ENCODE results near the gene PAX6.

Gene PAX6

DNA sequence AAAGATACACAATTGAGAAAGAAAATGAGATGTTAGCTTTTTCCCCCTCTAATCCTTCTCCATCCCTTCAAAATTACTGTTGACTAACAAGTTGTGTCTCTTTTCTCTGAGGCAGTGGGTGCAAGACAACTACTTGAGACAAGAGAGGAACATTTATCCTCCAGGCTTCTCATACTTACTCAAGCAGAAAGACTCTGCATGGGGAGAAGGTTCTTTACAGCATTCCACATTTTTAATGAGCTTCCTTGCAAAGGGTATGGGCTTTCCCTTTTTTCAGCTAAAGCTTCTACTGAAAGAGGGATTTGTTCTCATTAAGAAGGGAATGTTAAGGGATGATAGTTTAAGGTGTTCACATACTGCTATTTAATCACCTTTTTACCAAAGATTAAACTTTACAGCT, 47.8 kb downstream of the PAX6 start:
- peak; percentile 84 for DNase-seq (ENCODE audit: low spot score)

DNA sequence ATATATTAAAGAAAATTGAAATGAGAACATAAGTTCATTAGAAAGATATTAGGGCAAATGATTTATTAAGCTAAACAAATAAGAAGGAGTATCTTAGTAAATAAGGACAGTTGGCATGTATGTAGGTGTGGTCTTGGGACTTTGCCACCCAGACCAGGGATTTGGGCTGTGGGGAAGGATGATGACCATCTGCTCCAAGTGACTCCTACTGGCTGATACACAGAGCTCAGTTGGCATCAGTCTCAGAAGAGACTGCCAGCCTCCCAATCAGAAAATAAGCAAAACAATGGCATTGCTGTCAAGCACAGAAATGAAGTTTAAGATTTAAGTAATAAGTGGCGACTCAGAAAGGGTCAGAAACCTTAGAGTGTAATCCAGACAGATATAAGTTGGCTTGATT, 49.5 kb downstream of the PAX6 start:
- peak overlapping the region; percentile 31 for H3K18ac ChIP-seq (ENCODE audit: low read length)
- H2BK5ac ChIP-seq (ENCODE audit: low read length), result no peak overlapping the region
- H3K9ac ChIP-seq (ENCODE audit: low read depth, low read length, poor library complexity), result no peak overlapping the region
- H2AK5ac ChIP-seq (ENCODE audit: low read depth, low read length), result no peak overlapping the region
- no peak overlapping the region for H3K4ac ChIP-seq (ENCODE audit: low read length)
- DNase-seq (ENCODE audit: low spot score), result no peak
- H2BK120ac ChIP-seq (ENCODE audit: low read depth, low read length), result no peak overlapping the region
- peak overlapping the region; percentile 15 for H3K27ac ChIP-seq (replicated peaks; ENCODE audit: low read length)
- H2BK15ac ChIP-seq (ENCODE audit: low read length), result no peak overlapping the region
- no peak overlapping the region for H3K4me3 ChIP-seq (ENCODE audit: low read length in 2 of 2)
- H4K91ac ChIP-seq (ENCODE audit: low read depth, low read length, poor library complexity), result no peak overlapping the region
- H3K14ac ChIP-seq (ENCODE audit: low read length), result no peak overlapping the region
- no peak overlapping the region for H4K8ac ChIP-seq (ENCODE audit: low read depth, low read length)
- H2AFZ ChIP-seq (ENCODE audit: low read length), result no peak overlapping the region
- no peak overlapping the region for H3K4me2 ChIP-seq (ENCODE audit: insufficient read depth, low read length, poor library complexity, severe bottlenecking)
- H3K79me1 ChIP-seq (ENCODE audit: low read depth, low read length), result no peaks in the 10 kb centered on the region
- WGBS, 2 donors (ENCODE audit: extremely low coverage in 2 of 2, insufficient read length in 2 of 2, insufficient replicate concordance in 1 of 2), result no CpG with 5 or more reads among the region's 1 CpG
- H3K23ac ChIP-seq (ENCODE audit: low read depth, low read length, poor library complexity), result no peak overlapping the region
- no peaks in the 10 kb centered on the region for H3K36me3 ChIP-seq (replicated peaks in 1 of 2; ENCODE audit: control insufficient read depth in 2 of 2, insufficient read depth in 2 of 2, low read length in 2 of 2)
- peaks cover 9 to 21% of the 10 kb centered on the region in 2 donors for H3K4me1 ChIP-seq (ENCODE audit: control insufficient read depth in 2 of 2, insufficient read depth in 1 of 2, low read depth in 1 of 2, low read length in 2 of 2)
- no peaks in the 10 kb centered on the region for H3K9me3 ChIP-seq (replicated peaks in 1 of 2; ENCODE audit: control insufficient read depth in 2 of 2, insufficient read depth in 1 of 2, low read depth in 1 of 2, low read length in 2 of 2)
- no peaks in the 10 kb centered on the region for H3K27me3 ChIP-seq (ENCODE audit: control insufficient read depth in 3 of 3, insufficient read depth in 3 of 3, low read depth in 1 of 3, low read length in 3 of 3)
- H2BK12ac ChIP-seq (ENCODE audit: low read length), result peak overlapping the region; percentile 7

More for the DNA sequence above, 47.8 kb downstream of the PAX6 start:
- Histone ChIP-seq H2BK120ac (ENCODE audit: low read depth, low read length) (no peak overlapping the region), H3K4me3 (ENCODE audit: low read length in 2 of 2) (no peak overlapping the region), H3K36me3 (replicated peaks in 1 of 2; ENCODE audit: control insufficient read depth in 2 of 2, insufficient read depth in 2 of 2, low read length in 2 of 2) (no peaks in the 10 kb centered on the region), H3K9me3 (replicated peaks in 1 of 2; ENCODE audit: control insufficient read depth in 2 of 2, insufficient read depth in 1 of 2, low read depth in 1 of 2, low read length in 2 of 2) (no peaks in the 10 kb centered on the region), H3K4ac (ENCODE audit: low read length) (no peak overlapping the region), H3K27me3 (ENCODE audit: control insufficient read depth in 3 of 3, insufficient read depth in 3 of 3, low read depth in 1 of 3, low read length in 3 of 3) (no peaks in the 10 kb centered on the region), H3K9ac (ENCODE audit: low read depth, low read length, poor library complexity) (no peak overlapping the region), H3K18ac (ENCODE audit: low read length) (no peak overlapping the region), H4K91ac (ENCODE audit: low read depth, low read length, poor library complexity) (no peak overlapping the region), H3K4me1 (ENCODE audit: control insufficient read depth in 2 of 2, insufficient read depth in 1 of 2, low read depth in 1 of 2, low read length in 2 of 2) (peaks cover 6 to 21% of the 10 kb centered on the region in 2 donors), H3K23ac (ENCODE audit: low read depth, low read length, poor library complexity) (no peak overlapping the region), H3K27ac (replicated peaks; ENCODE audit: low read length) (no peak overlapping the region), H3K14ac (ENCODE audit: low read length) (no peak overlapping the region), H3K4me2 (ENCODE audit: insufficient read depth, low read length, poor library complexity, severe bottlenecking) (no peak overlapping the region), H3K79me1 (ENCODE audit: low read depth, low read length) (no peaks in the 10 kb centered on the region), H2BK12ac (ENCODE audit: low read length) (no peak overlapping the region), H2AFZ (ENCODE audit: low read length) (peak overlapping the region; percentile 16), H2AK5ac (ENCODE audit: low read depth, low read length) (no peak overlapping the region), H2BK15ac (ENCODE audit: low read length) (no peak overlapping the region), H4K8ac (ENCODE audit: low read depth, low read length) (no peak overlapping the region), H2BK5ac (ENCODE audit: low read length) (no peak overlapping the region)

DNA sequence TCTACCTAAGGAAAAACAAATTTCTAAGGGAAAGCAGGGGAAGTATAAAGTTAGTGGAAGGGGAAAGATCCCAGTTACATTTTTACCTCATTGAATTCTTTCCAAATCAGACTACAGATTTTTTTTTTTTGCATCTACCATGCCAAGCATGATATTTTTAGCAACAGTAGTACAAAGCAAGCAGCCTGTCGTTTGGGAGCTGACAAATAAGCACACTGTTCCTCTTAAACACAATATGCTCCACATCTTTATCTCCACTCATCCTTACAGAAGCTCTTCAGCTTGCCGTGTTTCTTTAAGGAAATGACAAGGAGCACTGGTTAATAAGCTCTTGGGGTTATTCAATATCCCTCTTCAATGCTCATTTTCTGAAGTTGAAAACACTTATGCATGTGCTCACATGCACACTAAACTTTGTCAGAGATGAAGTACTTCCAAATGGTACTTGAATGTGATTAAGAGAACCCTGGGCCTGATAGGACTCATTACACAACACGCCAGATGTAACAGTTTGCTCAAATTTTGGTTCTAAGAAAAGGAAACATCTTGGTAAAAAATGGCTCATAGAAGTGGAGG, 53.8 kb downstream of the PAX6 start:
- Histone ChIP-seq H2BK120ac (ENCODE audit: low read depth, low read length) (no peak overlapping the region), H3K27me3 (ENCODE audit: control insufficient read depth in 3 of 3, insufficient read depth in 3 of 3, low read depth in 1 of 3, low read length in 3 of 3) (no peaks in the 10 kb centered on the region), H3K14ac (ENCODE audit: low read length) (no peak overlapping the region), H3K4me2 (ENCODE audit: insufficient read depth, low read length, poor library complexity, severe bottlenecking) (no peak overlapping the region), H3K27ac (replicated peaks; ENCODE audit: low read length) (peak overlapping the region; percentile 21), H3K36me3 (replicated peaks in 1 of 2; ENCODE audit: control insufficient read depth in 2 of 2, insufficient read depth in 2 of 2, low read length in 2 of 2) (no peaks in the 10 kb centered on the region), H3K4me3 (ENCODE audit: low read length in 2 of 2) (no peak overlapping the region), H2AFZ (ENCODE audit: low read length) (no peak overlapping the region), H2BK5ac (ENCODE audit: low read length) (no peak overlapping the region), H3K23ac (ENCODE audit: low read depth, low read length, poor library complexity) (no peak overlapping the region), H3K9me3 (replicated peaks in 1 of 2; ENCODE audit: control insufficient read depth in 2 of 2, insufficient read depth in 1 of 2, low read depth in 1 of 2, low read length in 2 of 2) (no peaks in the 10 kb centered on the region), H2BK12ac (ENCODE audit: low read length) (no peak overlapping the region), H2BK15ac (ENCODE audit: low read length) (no peak overlapping the region), H4K8ac (ENCODE audit: low read depth, low read length) (no peak overlapping the region), H3K79me1 (ENCODE audit: low read depth, low read length) (no peaks in the 10 kb centered on the region), H3K18ac (ENCODE audit: low read length) (no peak overlapping the region), H3K9ac (ENCODE audit: low read depth, low read length, poor library complexity) (no peak overlapping the region), H3K4me1 (ENCODE audit: control insufficient read depth in 2 of 2, insufficient read depth in 1 of 2, low read depth in 1 of 2, low read length in 2 of 2) (peaks cover 0 to 12% of the 10 kb centered on the region in 2 donors), H3K4ac (ENCODE audit: low read length) (no peak overlapping the region), H2AK5ac (ENCODE audit: low read depth, low read length) (no peak overlapping the region), H4K91ac (ENCODE audit: low read depth, low read length, poor library complexity) (no peak overlapping the region)
- no peak for DNase-seq (ENCODE audit: low spot score)
- WGBS, 2 donors (ENCODE audit: extremely low coverage in 2 of 2, insufficient read length in 2 of 2, insufficient replicate concordance in 1 of 2), result no CpG with 5 or more reads among the region's 3 CpGs

DNA sequence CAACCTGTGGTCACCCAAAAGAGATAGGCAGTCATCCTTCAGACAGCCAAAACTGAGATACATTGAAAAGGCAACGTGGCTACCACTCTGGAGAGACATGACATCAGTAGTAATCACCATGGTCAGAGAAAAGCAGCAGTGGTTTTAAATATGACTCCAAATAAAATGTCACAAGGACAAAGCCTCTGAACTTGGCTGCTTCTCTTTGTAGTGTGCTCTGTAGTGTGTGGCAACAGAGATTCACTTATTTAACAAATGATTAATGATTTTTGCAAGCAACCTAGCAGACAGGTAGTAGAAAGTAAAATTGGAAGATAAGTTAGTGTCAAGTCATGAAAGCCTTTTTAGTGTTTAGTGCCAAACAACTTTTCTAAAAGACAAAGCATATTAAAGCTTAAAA, 63.5 kb downstream of the PAX6 start:
- Histone ChIP-seq H2AK5ac (ENCODE audit: low read depth, low read length) (no peak overlapping the region), H2BK5ac (ENCODE audit: low read length) (no peak overlapping the region), H3K4ac (ENCODE audit: low read length) (no peak overlapping the region), H3K23ac (ENCODE audit: low read depth, low read length, poor library complexity) (no peak overlapping the region), H3K18ac (ENCODE audit: low read length) (no peak overlapping the region), H3K27ac (replicated peaks; ENCODE audit: low read length) (no peak overlapping the region), H3K4me2 (ENCODE audit: insufficient read depth, low read length, poor library complexity, severe bottlenecking) (no peak overlapping the region), H3K79me1 (ENCODE audit: low read depth, low read length) (no peaks in the 10 kb centered on the region), H3K9me3 (replicated peaks in 1 of 2; ENCODE audit: control insufficient read depth in 2 of 2, insufficient read depth in 1 of 2, low read depth in 1 of 2, low read length in 2 of 2) (no peaks in the 10 kb centered on the region), H3K14ac (ENCODE audit: low read length) (no peak overlapping the region), H2BK120ac (ENCODE audit: low read depth, low read length) (no peak overlapping the region), H3K27me3 (ENCODE audit: control insufficient read depth in 3 of 3, insufficient read depth in 3 of 3, low read depth in 1 of 3, low read length in 3 of 3) (no peaks in the 10 kb centered on the region), H3K4me1 (ENCODE audit: control insufficient read depth in 2 of 2, insufficient read depth in 1 of 2, low read depth in 1 of 2, low read length in 2 of 2) (no peaks in the 10 kb centered on the region), H4K91ac (ENCODE audit: low read depth, low read length, poor library complexity) (no peak overlapping the region), H2BK12ac (ENCODE audit: low read length) (no peak overlapping the region), H3K36me3 (replicated peaks in 1 of 2; ENCODE audit: control insufficient read depth in 2 of 2, insufficient read depth in 2 of 2, low read length in 2 of 2) (no peaks in the 10 kb centered on the region), H2AFZ (ENCODE audit: low read length) (no peak overlapping the region), H3K9ac (ENCODE audit: low read depth, low read length, poor library complexity) (no peak overlapping the region), H4K8ac (ENCODE audit: low read depth, low read length) (no peak overlapping the region), H2BK15ac (ENCODE audit: low read length) (no peak overlapping the region), H3K4me3 (ENCODE audit: low read length in 2 of 2) (no peak overlapping the region)
- no CpG with 5 or more reads among the region's 1 CpG for WGBS, 2 donors (ENCODE audit: extremely low coverage in 2 of 2, insufficient read length in 2 of 2, insufficient replicate concordance in 1 of 2)
- no peak for DNase-seq (ENCODE audit: low spot score)
